DMS 273 (cell line): Measurements from ENCODE around the gene NLGN4Y.
"Not testable (repeated sequence)": the region's sequence is repeated elsewhere in the genome, so short reads cannot be mapped to it uniquely, and the experiment has no call there.

Source experiments
- DNase-seq: peaks from one replicate; lab custom pipeline; 2025; ENCODE audit not compliant: unreplicated experiment; lab: John Stamatoyannopoulos, UW

Gene NLGN4Y

GRCh38 chrY:14834103-14835060, 310.1 kb downstream of the NLGN4Y start:
- no peak for DNase-seq

DNA sequence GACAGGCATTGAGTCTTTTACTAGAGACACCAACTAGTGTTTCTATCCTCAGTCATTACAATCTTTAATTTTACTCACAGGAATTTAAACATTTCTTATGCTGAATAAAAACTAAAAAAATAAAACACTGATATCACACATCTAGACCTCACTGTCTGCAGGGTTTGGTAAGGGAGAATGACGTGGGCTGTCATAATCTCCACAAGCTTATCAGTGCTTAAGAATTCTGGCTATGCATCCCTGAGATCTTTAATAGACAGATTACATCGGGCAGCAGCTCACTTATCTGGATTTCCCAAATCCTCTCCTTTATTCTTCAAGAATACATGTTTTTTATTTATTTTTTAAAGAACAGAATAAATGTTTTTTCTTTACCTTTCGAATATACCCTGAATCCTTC, 313.1 kb downstream of the NLGN4Y start:
- no peak for DNase-seq

DNA sequence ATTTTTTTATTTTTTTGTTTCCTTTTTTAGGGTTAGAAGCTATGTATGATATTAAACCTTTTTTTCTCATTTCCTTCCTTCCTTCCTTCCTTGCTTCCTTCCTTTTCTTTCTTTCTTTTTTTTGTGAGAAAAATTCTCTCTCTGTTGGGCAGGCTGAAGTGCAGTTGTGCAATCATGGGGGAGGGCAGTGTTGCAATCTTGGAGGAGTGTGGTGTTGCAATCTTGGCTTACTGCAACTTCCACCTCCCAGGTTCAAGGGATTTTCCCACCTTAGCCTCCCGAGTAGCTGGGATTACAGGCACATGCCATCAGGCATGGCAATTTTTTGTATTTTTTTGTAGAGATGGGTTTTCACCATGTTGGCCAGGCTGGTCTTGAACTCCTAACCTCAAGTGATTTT, 326.4 kb downstream of the NLGN4Y start:
- DNase-seq = no peak

- DNase-seq = no peak
Observed at GRCh38 chrY:14860448-14860847, 336.1 kb downstream of the NLGN4Y start.

- DNase-seq = not testable (repeated sequence)
Observed at GRCh38 chrY:14861033-14861432, 336.7 kb downstream of the NLGN4Y start.

DNA sequence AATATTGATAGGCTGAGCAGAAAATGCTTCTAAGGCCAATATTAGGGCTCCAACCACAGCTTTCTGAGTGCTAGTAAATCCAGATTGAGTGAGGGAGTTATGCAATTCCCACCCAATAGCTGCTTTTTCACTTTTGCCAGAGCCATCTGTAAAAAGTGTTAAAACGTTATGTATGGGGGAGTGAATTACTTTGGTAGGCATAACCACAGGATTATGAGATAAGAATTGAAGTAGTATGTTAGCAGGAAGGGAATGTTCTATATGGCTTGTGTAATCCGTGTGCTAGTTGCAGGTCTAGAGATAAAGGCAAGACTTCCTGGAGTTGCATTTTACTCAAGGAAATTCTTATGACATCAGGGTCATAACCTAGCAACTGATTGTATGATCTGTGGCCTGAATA, 347.6 kb downstream of the NLGN4Y start:
- DNase-seq = no peak
